ENCODE measurements around the gene CDH11. TPM values are rescaled to one million over a fixed set of nuclear protein-coding genes. Genes with fewer than 3 reads are reported as not detected.

Gene CDH11
- polyA plus RNA-seq, 1 donor = 27.8 TPM

- no peak overlapping the region for H3K27ac ChIP-seq (ENCODE audit: low read length)
- H3K4me3 ChIP-seq (ENCODE audit: low read length) = no peak overlapping the region
These were observed 50.2 kb downstream of the CDH11 start for GRCh38 chr16:65071433-65072311.

GRCh38 chr16:65070831-65071432 is 50.9 kb downstream of the CDH11 start:
- peak; percentile 6 to 16 for DNase-seq
- WGBS (ENCODE audit: insufficient coverage, low lambda C conversion rate) = 100% methylated on average over 1 of the region's 12 CpGs
- no peaks in the 10 kb centered on the region for H3K9me3 ChIP-seq (ENCODE audit: control insufficient read depth, low read depth, low read length)
- H3K27ac ChIP-seq (ENCODE audit: low read length) = no peak overlapping the region
- no peaks in the 10 kb centered on the region for H3K27me3 ChIP-seq (ENCODE audit: control insufficient read depth, insufficient read depth, low read length)
- no peaks in the 10 kb centered on the region for H3K4me1 ChIP-seq (ENCODE audit: control insufficient read depth, insufficient read depth, low read length)
- no peak overlapping the region for H3K4me3 ChIP-seq (ENCODE audit: low read length)
- H3K36me3 ChIP-seq (ENCODE audit: control insufficient read depth, insufficient read depth, low read length) = no peaks in the 10 kb centered on the region

More at GRCh38 chr16:65071433-65072311, 50.2 kb downstream of the CDH11 start:
- H3K9me3 ChIP-seq (ENCODE audit: control insufficient read depth, low read depth, low read length) = no peaks in the 10 kb centered on the region
- no peaks in the 10 kb centered on the region for H3K27me3 ChIP-seq (ENCODE audit: control insufficient read depth, insufficient read depth, low read length)
- no peaks in the 10 kb centered on the region for H3K4me1 ChIP-seq (ENCODE audit: control insufficient read depth, insufficient read depth, low read length)
- DNase-seq = no peak
- 100% methylated on average over 2 of the region's 24 CpGs for WGBS (ENCODE audit: insufficient coverage, low lambda C conversion rate)
- H3K36me3 ChIP-seq (ENCODE audit: control insufficient read depth, insufficient read depth, low read length) = no peaks in the 10 kb centered on the region

- Histone ChIP-seq H3K27me3 (ENCODE audit: control insufficient read depth, insufficient read depth, low read length) (no peaks in the 10 kb centered on the region), H3K27ac (ENCODE audit: low read length) (no peak overlapping the region), H3K4me3 (ENCODE audit: low read length) (no peak overlapping the region), H3K36me3 (ENCODE audit: control insufficient read depth, insufficient read depth, low read length) (no peaks in the 10 kb centered on the region), H3K4me1 (ENCODE audit: control insufficient read depth, insufficient read depth, low read length) (no peaks in the 10 kb centered on the region), H3K9me3 (ENCODE audit: control insufficient read depth, low read depth, low read length) (no peaks in the 10 kb centered on the region)
- no CpG with 5 or more reads among the region's 2 CpGs for WGBS (ENCODE audit: insufficient coverage, low lambda C conversion rate)
- DNase-seq = no peak
These were observed 52.1 kb downstream of the CDH11 start for GRCh38 chr16:65069766-65070165.

GRCh38 chr16:65069065-65069464 is 52.8 kb downstream of the CDH11 start:
- Histone ChIP-seq H3K36me3 (ENCODE audit: control insufficient read depth, insufficient read depth, low read length) (no peaks in the 10 kb centered on the region), H3K4me3 (ENCODE audit: low read length) (no peak overlapping the region), H3K4me1 (ENCODE audit: control insufficient read depth, insufficient read depth, low read length) (no peaks in the 10 kb centered on the region), H3K27me3 (ENCODE audit: control insufficient read depth, insufficient read depth, low read length) (no peaks in the 10 kb centered on the region), H3K27ac (ENCODE audit: low read length) (no peak overlapping the region), H3K9me3 (ENCODE audit: control insufficient read depth, low read depth, low read length) (no peaks in the 10 kb centered on the region)
- 77% methylated on average over 3 of the region's 4 CpGs for WGBS (ENCODE audit: insufficient coverage, low lambda C conversion rate)
- no peak for DNase-seq

- Histone ChIP-seq H3K27me3 (ENCODE audit: control insufficient read depth, insufficient read depth, low read length) (no peaks in the 10 kb centered on the region), H3K36me3 (ENCODE audit: control insufficient read depth, insufficient read depth, low read length) (no peaks in the 10 kb centered on the region), H3K4me1 (ENCODE audit: control insufficient read depth, insufficient read depth, low read length) (no peaks in the 10 kb centered on the region), H3K27ac (ENCODE audit: low read length) (no peak overlapping the region), H3K9me3 (ENCODE audit: control insufficient read depth, low read depth, low read length) (no peaks in the 10 kb centered on the region), H3K4me3 (ENCODE audit: low read length) (no peak overlapping the region)
- DNase-seq = no peak
- WGBS (ENCODE audit: insufficient coverage, low lambda C conversion rate) = 75% methylated on average over 1 of the region's 5 CpGs
These were observed 53.6 kb downstream of the CDH11 start for GRCh38 chr16:65068151-65068740.

- Histone ChIP-seq H3K4me1 (ENCODE audit: control insufficient read depth, insufficient read depth, low read length) (no peaks in the 10 kb centered on the region), H3K9me3 (ENCODE audit: control insufficient read depth, low read depth, low read length) (no peaks in the 10 kb centered on the region)
- DNase-seq = no peak
These were observed 55.2 kb downstream of the CDH11 start for GRCh38 chr16:65066651-65067050.

GRCh38 chr16:65065031-65065430 is 56.8 kb downstream of the CDH11 start:
- no peaks in the 10 kb centered on the region for H3K9me3 ChIP-seq (ENCODE audit: control insufficient read depth, low read depth, low read length)
- H3K4me3 ChIP-seq (ENCODE audit: low read length) = no peak overlapping the region
- no peaks in the 10 kb centered on the region for H3K27me3 ChIP-seq (ENCODE audit: control insufficient read depth, insufficient read depth, low read length)
- no peaks in the 10 kb centered on the region for H3K4me1 ChIP-seq (ENCODE audit: control insufficient read depth, insufficient read depth, low read length)
- no peaks in the 10 kb centered on the region for H3K36me3 ChIP-seq (ENCODE audit: control insufficient read depth, insufficient read depth, low read length)
- no peak for DNase-seq
- 80% methylated on average over 1 of the region's 7 CpGs for WGBS (ENCODE audit: insufficient coverage, low lambda C conversion rate)
- H3K27ac ChIP-seq (ENCODE audit: low read length) = no peak overlapping the region

More at GRCh38 chr16:65066651-65067050, 55.2 kb downstream of the CDH11 start:
- no CpG with 5 or more reads among the region's 1 CpG for WGBS (ENCODE audit: insufficient coverage, low lambda C conversion rate)
- Histone ChIP-seq H3K27ac (ENCODE audit: low read length) (no peak overlapping the region), H3K36me3 (ENCODE audit: control insufficient read depth, insufficient read depth, low read length) (no peaks in the 10 kb centered on the region), H3K27me3 (ENCODE audit: control insufficient read depth, insufficient read depth, low read length) (no peaks in the 10 kb centered on the region), H3K4me3 (ENCODE audit: low read length) (no peak overlapping the region)

- Histone ChIP-seq H3K36me3 (ENCODE audit: control insufficient read depth, insufficient read depth, low read length) (no peaks in the 10 kb centered on the region), H3K4me1 (ENCODE audit: control insufficient read depth, insufficient read depth, low read length) (no peaks in the 10 kb centered on the region), H3K27me3 (ENCODE audit: control insufficient read depth, insufficient read depth, low read length) (no peaks in the 10 kb centered on the region), H3K4me3 (ENCODE audit: low read length) (no peak overlapping the region), H3K9me3 (ENCODE audit: control insufficient read depth, low read depth, low read length) (no peaks in the 10 kb centered on the region), H3K27ac (ENCODE audit: low read length) (no peak overlapping the region)
- WGBS (ENCODE audit: insufficient coverage, low lambda C conversion rate) = 80% methylated on average over 1 of the region's 2 CpGs
- no peak for DNase-seq
These were observed 57.7 kb downstream of the CDH11 start for GRCh38 chr16:65064131-65064530.

- no peaks in the 10 kb centered on the region for H3K4me1 ChIP-seq (ENCODE audit: control insufficient read depth, insufficient read depth, low read length)
- no peaks in the 10 kb centered on the region for H3K27me3 ChIP-seq (ENCODE audit: control insufficient read depth, insufficient read depth, low read length)
These were observed 58.9 kb downstream of the CDH11 start for GRCh38 chr16:65062736-65063583.

More at GRCh38 chr16:65062736-65063583, 58.9 kb downstream of the CDH11 start:
- DNase-seq = no peak
- H3K9me3 ChIP-seq (ENCODE audit: control insufficient read depth, low read depth, low read length) = no peaks in the 10 kb centered on the region
- no peak overlapping the region for H3K4me3 ChIP-seq (ENCODE audit: low read length)
- 81% methylated on average over 3 of the region's 8 CpGs for WGBS (ENCODE audit: insufficient coverage, low lambda C conversion rate)
- H3K36me3 ChIP-seq (ENCODE audit: control insufficient read depth, insufficient read depth, low read length) = no peaks in the 10 kb centered on the region
- no peak overlapping the region for H3K27ac ChIP-seq (ENCODE audit: low read length)
